Ramos (cell line): Measurements from ENCODE around the gene KCTD2.

Experiments
- in situ Hi-C: fragments of 300-500 bp; cut with MboI; formaldehyde crosslinking; loops from one replicate; pipeline ENCODE4 v1.14.3; 2022; ENCODE audit warnings: low sequenced_read_pairs; ENCODE audit not compliant: unreplicated experiment

Gene KCTD2

DNA sequence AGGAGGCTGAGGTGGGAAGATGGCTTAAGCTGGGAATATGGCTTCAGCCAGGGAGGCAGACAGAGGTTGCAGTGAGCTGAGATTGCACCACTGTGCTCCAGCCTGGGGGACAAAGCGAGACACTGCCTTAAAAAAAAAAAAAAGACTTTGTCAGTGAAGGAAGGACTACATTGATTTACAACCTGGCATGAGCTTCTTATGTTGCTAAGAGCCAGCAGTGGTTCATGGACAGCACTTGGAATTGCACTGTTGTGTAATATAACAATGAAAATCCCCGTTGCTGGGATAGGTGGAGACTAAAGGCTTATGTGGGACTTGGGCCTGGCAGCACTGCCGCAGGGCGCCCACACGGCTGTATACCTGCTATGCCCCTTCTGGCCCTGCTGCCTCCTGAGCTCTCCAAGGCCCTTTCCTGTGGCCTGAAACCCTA lies 26.6 kb downstream of the KCTD2 start:
- in situ Hi-C loops: no loop called here

DNA sequence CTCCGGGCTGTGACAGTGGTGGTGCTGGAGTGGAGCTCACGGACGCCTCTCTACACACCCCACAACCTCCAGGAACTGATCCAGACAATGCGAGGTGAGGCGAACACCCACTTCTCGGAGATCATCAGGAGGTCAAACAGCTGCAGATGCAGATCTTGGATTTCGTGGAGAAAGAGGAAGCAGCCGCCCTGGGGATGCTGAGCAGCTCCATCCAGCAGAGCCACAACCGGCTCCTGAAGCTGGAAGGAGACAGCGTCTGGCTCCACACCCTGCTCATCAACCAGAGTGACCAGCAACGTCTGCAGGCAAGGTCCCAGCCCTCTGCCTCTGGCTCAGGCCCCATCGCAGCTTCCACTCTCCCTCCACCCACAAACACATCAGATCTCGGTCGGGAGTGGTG lies 27.5 kb downstream of the KCTD2 start:
- in situ Hi-C loops: no loop called here

DNA sequence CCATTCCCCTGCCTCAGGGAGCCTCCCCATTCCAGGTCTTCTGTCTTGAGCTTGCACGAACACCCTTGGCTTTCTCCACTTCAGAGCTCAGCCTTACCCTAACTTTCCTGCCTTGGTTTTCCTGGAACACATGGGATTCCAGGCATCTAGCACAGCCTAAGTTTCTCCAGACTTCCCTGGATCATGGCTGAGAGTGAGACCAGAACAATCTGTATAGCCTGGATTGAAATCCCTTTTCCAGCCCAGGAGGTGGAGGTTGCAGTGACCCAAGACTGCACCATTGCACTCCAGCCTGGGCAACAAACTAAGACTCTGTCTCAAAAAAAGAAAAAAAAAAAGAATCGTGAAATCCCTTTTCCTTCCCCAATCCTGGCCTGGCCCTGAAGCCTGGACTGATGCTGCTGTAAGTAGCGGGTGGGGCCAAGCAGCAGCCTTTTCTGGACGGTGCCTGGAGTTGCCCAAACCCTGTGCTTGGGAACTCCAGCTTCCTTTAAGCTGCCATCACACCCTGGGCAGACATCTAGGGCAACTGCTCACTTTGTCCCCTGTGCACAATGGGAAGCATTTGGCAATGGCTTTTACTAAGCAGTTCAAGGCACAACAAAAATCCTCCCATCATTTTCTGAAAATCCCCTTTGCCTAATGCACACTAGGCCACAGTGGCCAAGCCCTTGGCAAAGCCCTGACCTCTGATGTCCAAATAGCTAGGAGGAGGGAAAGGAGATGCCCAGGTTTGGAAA lies 28.7 kb downstream of the KCTD2 start:
- in situ Hi-C loops: no loop called here

DNA sequence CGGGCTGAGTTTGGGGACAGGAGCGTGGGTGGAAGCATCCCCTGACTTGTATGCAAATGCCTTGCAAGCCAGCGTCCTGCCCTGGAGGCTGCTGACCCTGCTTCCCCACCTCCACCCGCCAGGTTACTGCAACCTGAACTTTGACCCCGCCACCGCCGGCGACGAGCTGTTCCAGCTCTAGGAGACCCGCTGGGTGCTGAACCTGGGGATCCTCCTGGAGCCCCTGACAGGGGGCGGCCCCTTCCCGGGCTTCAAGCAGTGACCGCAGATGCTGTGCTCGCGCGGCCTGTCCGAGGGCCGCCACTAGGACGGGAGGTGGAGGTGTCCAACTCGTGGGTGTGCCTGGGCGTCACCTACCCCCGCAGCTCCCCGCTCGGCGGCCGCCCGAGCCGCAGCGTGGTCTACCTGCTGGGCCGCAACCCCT lies 30.1 kb downstream of the KCTD2 start:
- in situ Hi-C loops: no loop called here

DNA sequence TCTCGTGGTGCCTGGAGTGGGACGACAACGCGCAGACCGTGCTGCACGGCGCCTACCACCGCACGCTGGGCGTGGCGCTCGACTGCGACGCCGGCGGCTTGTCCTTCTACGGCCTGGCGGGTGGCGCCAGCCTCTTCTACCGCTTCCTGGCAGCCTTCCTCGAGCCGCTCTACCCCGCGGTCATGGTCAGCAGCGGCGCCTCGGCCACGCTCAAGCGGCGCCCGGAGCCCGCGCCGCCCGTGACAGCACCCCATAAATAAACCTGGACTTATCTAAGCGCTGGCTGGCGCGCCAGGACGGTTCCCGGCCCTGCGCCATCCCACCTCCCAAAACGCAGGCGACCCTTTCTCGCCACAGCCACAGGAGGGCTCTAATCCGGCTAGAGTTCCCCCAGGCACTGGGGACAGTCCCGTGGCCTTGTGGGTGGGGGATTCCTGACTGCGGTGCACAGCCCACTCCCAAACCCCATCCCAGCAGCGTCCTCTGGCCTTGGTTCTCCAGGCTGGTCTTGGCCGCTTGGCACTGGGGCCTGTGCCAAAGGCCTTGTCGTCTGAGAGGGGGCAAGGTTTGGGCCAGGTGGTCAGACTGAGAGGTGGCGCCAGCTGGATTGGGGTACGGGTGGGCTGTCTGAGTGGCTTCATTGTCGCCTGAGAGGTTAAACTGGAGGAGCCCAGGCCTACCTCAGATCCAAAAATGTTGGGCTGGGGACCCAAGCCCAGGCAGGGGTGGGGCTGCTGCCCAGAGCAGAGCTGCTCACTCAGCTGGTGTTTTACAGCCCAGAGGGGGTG lies 30.7 kb downstream of the KCTD2 start:
- in situ Hi-C loops: no loop called here

DNA sequence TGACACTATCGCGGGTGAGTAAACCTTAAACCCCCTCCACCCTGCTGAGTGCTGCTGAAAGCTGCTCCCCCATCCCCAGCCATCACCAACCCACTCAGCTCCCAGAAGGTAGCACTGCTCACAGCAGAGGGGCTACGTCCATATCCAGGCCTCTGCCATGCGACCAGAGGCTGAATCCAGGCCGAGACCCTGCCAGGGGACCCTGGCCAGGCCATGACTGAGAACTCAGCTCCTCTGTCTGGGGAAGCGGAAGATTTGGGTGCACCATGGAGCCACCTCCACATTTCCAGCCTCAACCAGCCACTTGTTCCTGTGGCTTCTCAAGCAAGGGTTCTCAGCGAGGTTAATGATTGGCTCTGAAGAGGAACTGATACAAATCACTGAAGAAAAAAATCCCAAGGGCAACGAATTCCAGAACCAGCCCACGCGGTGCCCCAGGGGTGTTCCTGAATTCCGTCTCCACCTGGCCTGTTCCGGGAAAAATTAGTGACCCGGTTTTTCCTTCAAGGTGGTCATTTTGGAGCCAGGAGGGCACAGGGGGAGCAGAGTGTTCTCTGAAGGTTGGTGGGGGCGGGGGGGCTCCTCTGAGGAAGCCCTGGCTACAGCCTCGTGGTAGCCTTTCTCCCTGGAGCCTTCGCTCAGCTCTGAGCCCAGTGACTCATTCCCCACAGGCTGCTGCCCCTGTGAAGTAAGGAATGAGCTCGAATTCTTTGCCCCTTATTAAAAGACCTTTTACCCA lies 31.4 kb downstream of the KCTD2 start:
- in situ Hi-C loops: no loop called here

DNA sequence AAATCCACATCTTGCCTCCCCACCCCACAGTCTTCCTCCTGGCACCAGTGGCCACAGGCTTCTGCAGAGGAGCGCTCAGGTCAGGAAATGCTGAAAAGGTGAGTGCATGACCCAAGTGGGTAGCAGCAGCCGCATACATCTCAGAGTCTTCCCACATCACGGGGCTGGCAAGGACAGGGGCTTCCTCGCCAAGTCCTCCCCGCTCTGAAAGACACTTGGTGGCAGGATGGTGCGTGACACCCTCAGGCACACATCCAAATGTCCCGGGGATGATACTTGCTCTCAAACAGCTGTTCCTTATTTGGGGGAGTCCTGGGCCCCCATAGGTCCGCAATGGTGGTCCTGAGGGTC lies 32.0 kb downstream of the KCTD2 start:
- in situ Hi-C loops: no loop called here

DNA sequence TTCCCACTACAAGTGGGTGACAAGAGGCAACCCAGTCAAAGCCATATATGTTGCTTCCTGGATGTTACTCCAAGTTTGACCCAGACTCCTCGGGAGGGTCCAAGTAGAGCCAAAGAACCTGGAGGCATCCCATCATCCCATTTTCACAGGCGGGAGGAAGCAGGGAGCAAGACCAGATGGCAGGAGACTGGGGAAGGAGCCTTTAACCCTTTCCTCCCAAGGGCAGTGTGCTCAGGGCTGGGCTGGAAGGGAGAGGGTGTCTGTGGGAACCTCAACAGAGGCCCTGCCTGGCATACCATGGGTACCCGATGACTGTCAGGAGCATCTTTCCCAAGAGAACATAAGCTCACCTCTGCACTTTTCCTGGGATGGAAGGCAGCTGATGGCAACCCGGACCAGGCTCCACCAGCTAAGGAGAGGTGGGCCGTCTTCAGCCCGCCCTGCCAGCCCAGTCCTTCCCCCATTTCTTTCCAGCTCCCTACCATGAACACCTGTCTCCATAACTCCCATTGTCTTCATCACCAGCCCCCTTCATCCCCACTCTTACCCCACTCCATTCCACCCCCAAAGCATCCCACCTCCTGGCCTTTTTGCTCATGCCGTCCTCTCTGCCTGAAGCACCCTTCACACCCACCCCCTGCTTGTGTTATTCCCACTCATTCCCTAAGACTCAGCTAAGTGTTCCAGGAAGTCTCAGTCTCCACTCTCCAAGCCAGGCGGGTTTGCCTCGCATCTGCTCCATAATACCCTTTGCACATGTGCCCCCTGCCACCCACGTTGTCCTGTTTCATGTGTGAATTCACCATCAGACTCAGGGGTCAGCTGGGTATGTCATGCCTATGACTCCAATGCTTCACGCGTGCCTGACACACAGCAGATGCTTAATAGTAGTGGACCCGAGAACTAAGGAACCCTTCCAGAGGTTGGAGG lies 34.9 kb downstream of the KCTD2 start:
- in situ Hi-C loops: no loop called here

DNA sequence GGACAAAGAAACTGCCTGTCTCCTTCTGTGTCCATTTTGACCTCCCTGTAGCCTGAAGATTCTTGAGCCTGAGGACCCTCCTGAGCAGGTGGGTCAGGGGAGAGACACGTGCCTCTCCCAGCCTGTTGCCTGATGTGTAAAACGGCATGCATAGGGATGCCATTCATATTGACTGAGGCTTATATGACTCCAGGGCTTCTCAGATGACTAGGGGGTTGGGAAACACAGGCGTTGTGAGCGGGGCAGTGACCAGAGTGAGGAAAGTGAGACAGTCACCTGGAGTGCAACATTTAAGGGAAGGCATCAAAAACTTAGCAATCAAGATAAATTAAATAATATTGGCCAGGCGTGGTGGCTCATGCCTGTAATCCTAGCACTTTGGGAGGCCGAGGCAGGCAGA lies 35.7 kb downstream of the KCTD2 start:
- in situ Hi-C loops: no loop called here

DNA sequence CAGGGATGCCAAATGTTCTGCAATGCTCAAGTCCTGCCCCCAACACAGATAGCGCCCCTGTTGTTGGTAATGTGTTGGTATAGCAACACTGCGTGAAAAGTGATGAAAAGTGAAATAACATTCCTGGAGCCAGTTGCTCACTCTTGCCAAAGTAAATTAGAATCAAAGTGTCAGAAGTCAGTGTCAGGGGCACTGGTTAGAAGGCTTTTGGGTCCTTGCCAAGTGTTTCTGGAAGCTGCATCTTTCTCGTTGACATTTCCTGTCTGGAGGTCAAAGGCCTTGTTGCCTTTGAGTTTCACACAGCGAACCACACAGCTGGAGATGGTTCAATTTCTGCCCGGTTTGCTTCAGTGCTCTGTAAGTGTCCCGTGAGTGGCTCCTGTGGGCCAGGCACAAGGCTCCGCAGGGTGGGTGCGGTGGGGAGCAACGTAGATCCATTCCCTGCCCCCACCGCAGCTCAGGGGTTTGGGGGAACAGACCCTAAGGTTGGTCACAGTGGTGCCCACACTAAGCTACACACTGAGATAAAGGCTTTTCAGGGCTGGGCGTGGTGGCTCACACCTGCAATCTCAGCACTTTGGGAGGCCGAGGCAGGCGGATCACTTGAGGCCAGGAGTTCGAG lies 37.1 kb downstream of the KCTD2 start:
- in situ Hi-C loops: no loop called here

DNA sequence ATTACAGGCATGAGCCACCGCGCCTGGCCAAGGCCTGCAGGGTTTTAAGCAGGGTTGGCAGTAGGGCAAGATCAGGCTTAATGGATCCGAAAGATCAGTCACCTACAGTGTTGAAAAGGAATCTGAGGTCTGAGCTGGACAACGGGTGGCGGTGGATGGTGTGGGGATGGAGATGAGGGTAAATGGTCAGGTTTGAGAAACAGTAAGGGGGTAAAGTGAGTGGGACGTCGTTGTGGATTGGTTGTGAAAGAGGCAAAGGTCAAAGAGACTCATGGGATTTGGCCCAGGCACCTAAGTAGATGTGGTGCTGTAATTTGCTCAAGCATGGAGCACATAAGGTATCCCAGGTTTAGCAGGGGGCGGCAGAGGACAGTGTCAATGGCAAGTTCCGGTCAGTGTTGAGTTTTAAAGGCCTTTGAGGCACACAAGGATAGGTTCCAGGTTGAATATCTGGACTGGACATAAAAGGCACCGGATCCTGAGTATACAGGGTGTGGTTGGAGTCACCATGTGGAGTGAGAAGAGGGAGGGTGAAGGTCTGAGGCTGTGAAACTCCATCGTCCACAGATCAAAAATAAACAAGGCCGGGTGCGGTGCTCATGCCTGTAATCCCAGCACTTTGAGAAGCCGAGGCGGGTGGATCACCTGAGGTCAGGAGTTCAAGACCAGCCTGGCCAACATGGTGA lies 39.6 kb downstream of the KCTD2 start:
- in situ Hi-C loops: no loop called here

DNA sequence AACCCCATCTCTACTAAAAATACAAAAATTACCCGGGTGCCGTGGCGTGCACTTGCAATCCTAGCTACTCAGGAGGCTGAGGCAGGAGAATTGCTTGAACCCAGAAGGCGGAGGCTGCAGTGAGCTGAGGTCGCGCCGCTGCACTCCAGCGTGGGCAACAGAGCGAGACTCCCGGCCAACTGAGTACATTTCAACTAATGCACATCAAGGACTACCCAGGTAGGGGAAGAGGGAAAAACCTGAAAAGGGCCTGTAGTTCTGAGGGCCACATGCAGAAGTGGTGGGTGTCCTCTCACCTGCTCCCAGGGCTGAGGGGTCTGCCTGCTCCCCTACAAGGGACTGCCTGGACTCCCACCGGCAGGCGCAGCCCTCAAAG lies 40.1 kb downstream of the KCTD2 start:
- in situ Hi-C loops: no loop called here

DNA sequence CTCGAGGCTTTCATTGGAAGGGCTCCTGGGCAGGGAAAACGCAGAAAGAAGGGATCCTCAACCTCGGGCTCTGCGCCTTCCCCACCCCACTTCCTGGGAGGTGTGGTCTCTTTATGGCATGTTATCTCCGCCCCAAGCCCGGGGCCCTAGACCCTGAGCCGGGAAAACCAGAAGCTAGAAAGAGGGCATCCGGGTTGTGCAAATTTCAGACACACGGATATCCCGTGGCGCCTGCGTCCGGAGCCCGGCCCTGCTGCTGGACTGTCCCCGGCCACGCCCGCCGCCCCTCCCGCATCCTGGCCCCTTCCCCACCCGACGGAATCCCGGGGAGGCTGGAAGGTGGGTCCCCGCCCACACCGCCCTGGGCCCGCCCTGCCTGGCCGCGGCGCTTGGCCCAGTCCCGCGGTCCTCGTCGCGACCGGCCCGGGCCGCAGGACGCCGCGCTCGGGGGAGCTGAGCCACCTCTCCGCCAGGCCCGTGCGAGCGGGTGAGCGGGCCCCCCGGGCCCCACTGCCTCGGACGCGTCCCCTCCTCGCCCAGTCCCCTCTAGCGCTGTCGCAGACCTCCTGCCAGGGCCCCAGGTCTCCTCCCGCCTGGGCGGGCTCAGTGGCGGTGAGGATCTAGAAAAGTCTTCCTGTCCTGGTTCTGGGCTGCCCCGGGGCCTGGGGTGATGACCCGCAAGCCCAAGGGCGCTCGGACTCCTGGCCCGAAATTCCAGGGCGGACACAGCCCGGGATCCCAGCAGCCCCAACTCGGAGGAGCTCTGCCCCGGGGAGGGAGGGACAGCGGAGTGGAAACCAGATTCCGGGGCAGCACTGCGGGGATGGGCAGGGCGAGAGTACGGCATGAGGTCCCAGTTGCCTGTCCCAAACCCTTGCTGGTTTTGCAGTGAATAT lies 40.8 kb downstream of the KCTD2 start, which contains the start of gene SLC16A5:
Gene SLC16A5, plus strand, starts transcription at position 397 of the 896 bp plus-strand sequence. CDS start 5,683 bp downstream, outside the sequence.
- in situ Hi-C loops: no loop called here

DNA sequence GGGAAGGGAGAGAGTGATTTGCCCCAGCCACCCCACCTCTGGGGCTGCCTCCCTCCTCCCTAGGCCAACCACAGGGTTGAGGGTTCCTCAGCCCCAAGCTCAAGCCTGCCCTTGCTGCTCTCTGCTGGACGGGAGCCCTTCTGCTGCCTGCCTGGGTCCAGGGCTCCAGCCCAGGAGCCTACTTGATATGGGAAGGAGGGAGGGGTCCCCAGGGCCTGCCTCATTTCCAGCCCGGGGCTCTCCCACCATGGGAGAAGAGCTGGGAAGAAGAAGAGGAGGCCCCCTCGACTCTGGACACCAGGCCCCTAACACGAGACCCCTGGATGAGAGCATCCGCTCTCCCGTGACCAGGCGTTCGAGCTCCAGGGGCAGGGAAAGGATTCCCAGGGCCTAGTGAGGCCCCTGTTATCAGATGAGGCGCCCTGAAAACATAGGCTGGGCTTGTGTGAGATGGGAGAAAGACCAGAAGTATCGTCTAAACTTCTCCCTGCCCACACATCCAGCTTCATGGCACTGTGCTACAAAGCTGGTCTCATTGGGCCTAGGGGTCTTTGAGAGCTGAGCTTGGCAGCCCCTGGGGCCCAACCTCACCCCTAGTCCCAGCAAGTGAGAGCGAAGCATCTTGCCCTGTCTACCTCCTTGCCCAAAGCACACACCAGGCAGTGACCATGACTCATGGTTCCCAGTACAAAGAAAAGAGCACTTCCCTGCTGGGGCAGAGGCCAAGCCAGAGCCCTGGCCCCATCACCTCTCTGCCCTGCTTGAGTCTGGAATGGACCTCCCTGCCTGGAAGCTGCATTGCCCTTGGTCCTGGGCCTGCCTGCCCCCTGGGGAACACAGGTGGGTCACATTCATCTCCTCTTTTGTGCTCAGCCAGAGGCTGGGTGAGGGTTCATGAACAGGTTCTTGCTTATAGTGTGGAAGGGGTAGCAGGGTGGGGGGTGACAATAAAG lies 41.7 kb downstream of the KCTD2 start:
- in situ Hi-C loops: no loop called here

DNA sequence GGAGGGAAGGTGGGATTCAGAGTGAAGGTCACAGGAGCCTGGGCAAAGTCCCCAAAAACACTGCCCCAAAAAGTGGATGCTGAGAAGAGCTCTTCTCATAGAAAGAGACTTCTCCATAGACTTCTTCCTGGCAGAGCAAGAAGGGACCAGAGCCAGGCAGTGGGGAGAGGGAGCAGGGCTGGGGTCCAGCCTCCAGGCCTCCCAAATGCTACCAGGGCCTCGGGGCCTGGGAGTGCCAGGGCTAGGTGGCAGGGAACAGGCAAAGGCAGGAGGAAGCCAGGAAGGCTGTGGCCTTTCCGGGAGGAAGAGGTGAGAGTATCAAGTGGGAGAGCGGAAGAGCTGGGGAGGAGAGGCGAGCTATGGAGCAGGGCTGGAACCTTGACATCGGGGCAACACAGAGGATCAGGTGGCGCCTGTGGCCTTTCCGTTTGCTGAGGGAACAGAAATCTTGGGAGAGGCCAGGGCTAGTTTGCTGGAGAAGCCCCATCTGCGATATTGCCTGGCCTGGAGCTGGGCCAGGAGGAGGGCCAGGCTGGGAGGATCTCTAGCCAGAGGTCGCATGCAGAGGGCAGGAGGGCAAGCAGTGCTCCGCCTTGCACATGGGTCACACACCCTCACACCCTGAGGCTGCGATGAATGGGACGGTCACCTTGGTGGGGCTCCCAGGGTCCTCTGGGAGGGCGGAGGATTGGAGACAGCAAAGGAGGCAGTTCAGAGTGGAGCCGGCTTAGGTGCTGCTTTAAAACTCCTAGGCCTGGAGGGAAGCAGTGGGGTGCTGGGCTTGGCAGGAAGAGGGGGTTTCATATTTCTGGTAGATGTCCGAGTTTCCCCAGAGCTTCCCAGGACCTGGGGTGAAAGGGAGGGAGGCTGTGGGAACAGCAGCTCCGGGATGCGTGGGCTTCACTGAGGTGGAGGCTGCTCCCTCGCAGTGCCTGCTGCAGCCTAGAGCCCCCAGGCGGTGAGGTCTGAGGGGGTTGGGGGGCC lies 44.1 kb downstream of the KCTD2 start:
- in situ Hi-C loops: no loop called here

DNA sequence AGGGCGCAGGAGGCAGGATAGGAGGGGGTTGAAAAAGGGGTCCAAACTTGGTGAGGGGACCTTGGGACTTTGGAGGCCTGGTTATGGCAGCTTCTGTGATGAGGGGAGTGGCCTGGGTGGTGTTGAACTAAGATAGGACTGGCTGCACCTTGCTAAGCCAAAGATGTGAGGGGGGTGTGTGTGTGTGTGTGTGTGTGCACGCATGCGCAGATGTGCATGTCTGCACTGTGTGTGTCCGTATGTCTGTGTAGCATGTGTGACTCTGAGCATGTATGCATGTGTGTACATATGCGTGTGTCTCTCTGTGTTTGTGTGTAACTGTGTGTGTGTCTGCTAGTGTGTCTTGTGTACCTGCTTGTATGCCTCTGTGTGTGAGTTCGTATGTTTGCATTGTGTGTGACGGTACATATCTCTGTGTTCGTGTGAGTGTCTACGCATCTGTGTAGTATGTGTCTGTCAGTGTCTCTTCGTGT lies 44.9 kb downstream of the KCTD2 start:
- in situ Hi-C loops: no loop called here
